K562 (cell line): ENCODE measurements around the gene ABCA1.

Experiments
- CHD1 ChIP-seq: fragments of 200-600 bp; sonication (generic); IDR thresholded peaks from one replicate; pipeline ENCODE4 v1.6.1; 2012; ENCODE audit warnings: mild to moderate bottlenecking, moderate library complexity, low read length, inconsistent platforms
- COPS2 ChIP-seq: fragments of 450-650 bp; conservative IDR thresholded peaks from 2 replicates; pipeline ENCODE4 v1.6.1; 2016; ENCODE audit warnings: mild to moderate bottlenecking, moderate library complexity
- CREB5 ChIP-seq: fragments of 250-450 bp; sonication (Bioruptor Pico); IDR thresholded peaks from 2 replicates; pipeline ENCODE4 v1.5.0; 2020; ENCODE audit warnings: mild to moderate bottlenecking
- FOXK1 ChIP-seq: sonication (generic); formaldehyde crosslinking; IDR thresholded peaks from 2 replicates; pipeline ENCODE4 v1.8.0; 2022; ENCODE audit warnings: missing genetic modification reagents, mild to moderate bottlenecking, borderline replicate concordance
- RBM17 ChIP-seq: fragments of 200-400 bp; formaldehyde crosslinking; IDR thresholded peaks from 2 replicates; pipeline ENCODE4 v1.6.1; 2017; ENCODE audit warnings: low read depth, mild to moderate bottlenecking, low read length, borderline replicate concordance
- SMC3 ChIP-seq: conservative IDR thresholded peaks from 2 replicates; pipeline ENCODE4 v1.6.1; 2011; ENCODE audit warnings: low read depth, low read length, improper control_type of control experiment; ENCODE audit not compliant: insufficient read depth
- XRCC5 ChIP-seq: fragments of 200-400 bp; formaldehyde crosslinking; IDR thresholded peaks from 2 replicates; pipeline ENCODE4 v1.6.1; 2017; ENCODE audit warnings: low read depth, mild to moderate bottlenecking, low read length
- YY1 ChIP-seq, 3 experiments: IDR thresholded peaks; 2 replicates each; pipeline ENCODE4 v1.6.1; 2011; ENCODE audit warnings: low read length in 2 of 3, mild to moderate bottlenecking in 2 of 3, moderate library complexity in 2 of 3, borderline replicate concordance in 1 of 3, control low read depth in 1 of 3, low read depth in 1 of 3; ENCODE audit not compliant: insufficient read depth in 3 of 3, insufficient replicate concordance in 2 of 3, control insufficient read depth in 1 of 3, insufficient read length in 1 of 3; ENCODE audit errors: extremely low read depth in 1 of 3
- ZNF121 ChIP-seq: sonication (generic); formaldehyde crosslinking; conservative IDR thresholded peaks from 2 replicates; pipeline ENCODE4 v1.8.0; 2022; ENCODE audit warnings: missing genetic modification reagents

- no peak for TF ChIP-seq CHD1
- TF ChIP-seq XRCC5: no peak
- TF ChIP-seq FOXK1: no peak
- no peak for TF ChIP-seq SMC3
- no peak for TF ChIP-seq RBM17
- no peak for TF ChIP-seq COPS2
- no peak for TF ChIP-seq ZNF121 (CRISPR knock-in tag)
- no peak for TF ChIP-seq YY1 (IDR thresholded peaks at IDR 0.05; ENCODE audit: borderline replicate concordance in 1 of 3, control insufficient read depth in 1 of 3, extremely low read depth in 1 of 3, insufficient read depth in 3 of 3, insufficient read length in 1 of 3, insufficient replicate concordance in 2 of 3, low read depth in 1 of 3, low read length in 2 of 3)
- TF ChIP-seq CREB5 (CRISPR knock-in tag): no peak
Measured at GRCh38 chr9:104858271-104858670, 69.7 kb downstream of the ABCA1 start.
